ENCODE data around the gene NEK2.

GRCh38 chr1:211630236-211631081, 45.0 kb downstream of the NEK2 start:
- no peak for TF ChIP-seq CSDC2 (CRISPR knock-in tag; IDR thresholded peaks at IDR 0.05)
- no peak for TF ChIP-seq RARB (CRISPR knock-in tag; IDR thresholded peaks at IDR 0.05)
- TF ChIP-seq CREB5 (CRISPR knock-in tag; IDR thresholded peaks at IDR 0.05; ENCODE audit: low read depth) = no peak
- TF ChIP-seq ARNTL (CRISPR knock-in tag; IDR thresholded peaks at IDR 0.05; ENCODE audit: borderline replicate concordance, low read depth) = no peak
- no peak for TF ChIP-seq ZNF70 (CRISPR knock-in tag; IDR thresholded peaks at IDR 0.05)
- TF ChIP-seq OSR1 (CRISPR knock-in tag; IDR thresholded peaks at IDR 0.05) = no peak
- no peak for TF ChIP-seq TCF4 (CRISPR knock-in tag; IDR thresholded peaks at IDR 0.05; ENCODE audit: borderline replicate concordance)
- TF ChIP-seq ZFP3 (CRISPR knock-in tag; IDR thresholded peaks at IDR 0.05) = no peak
- TF ChIP-seq TOX (CRISPR knock-in tag; IDR thresholded peaks at IDR 0.05; ENCODE audit: borderline replicate concordance) = no peak
- no peak for TF ChIP-seq ZC3H10 (CRISPR knock-in tag; IDR thresholded peaks at IDR 0.05)
- no peak for TF ChIP-seq CSRNP3 (CRISPR knock-in tag; IDR thresholded peaks at IDR 0.05)
- no peak for TF ChIP-seq ESRRG (CRISPR knock-in tag; IDR thresholded peaks at IDR 0.05)
- TF ChIP-seq, protein P1, sequence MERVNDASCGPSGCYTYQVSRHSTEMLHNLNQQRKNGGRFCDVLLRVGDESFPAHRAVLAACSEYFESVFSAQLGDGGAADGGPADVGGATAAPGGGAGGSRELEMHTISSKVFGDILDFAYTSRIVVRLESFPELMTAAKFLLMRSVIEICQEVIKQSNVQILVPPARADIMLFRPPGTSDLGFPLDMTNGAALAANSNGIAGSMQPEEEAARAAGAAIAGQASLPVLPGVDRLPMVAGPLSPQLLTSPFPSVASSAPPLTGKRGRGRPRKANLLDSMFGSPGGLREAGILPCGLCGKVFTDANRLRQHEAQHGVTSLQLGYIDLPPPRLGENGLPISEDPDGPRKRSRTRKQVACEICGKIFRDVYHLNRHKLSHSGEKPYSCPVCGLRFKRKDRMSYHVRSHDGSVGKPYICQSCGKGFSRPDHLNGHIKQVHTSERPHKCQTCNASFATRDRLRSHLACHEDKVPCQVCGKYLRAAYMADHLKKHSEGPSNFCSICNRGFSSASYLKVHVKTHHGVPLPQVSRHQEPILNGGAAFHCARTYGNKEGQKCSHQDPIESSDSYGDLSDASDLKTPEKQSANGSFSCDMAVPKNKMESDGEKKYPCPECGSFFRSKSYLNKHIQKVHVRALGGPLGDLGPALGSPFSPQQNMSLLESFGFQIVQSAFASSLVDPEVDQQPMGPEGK (CRISPR knock-in tag; IDR thresholded peaks at IDR 0.05; ENCODE audit: borderline replicate concordance) = no peak
- TF ChIP-seq GLIS3 (CRISPR knock-in tag; IDR thresholded peaks at IDR 0.05) = no peak

Data from SK-N-SH treated with all-trans-retinoic acid at 6 μM for 48 hours (cell line).